Thymus (tissue), 11 donors: Measurements from ENCODE around the gene HDAC4. TPM values are rescaled to one million over a fixed set of nuclear protein-coding genes. Genes with fewer than 3 reads are reported as not detected.

Experiments used
- DNase-seq, 9 donors: peaks; one replicate each; pipeline ENCODE4 v3.0.0-alpha.2; 2013; ENCODE audit warnings: low spot score in 9 of 9, low read depth in 6 of 9, missing footprints in 1 of 9
- H3K27ac ChIP-seq, 2 donors: one replicate each; pipeline ENCODE4 v1.5.1; 2013; ENCODE audit warnings: control low read depth in 1 of 2, low read depth in 1 of 2, low read length in 1 of 2, mild to moderate bottlenecking in 1 of 2, moderate library complexity in 1 of 2
- H3K27me3 ChIP-seq, 2 donors: one replicate each; pipeline ENCODE4 v1.5.1; 2013; ENCODE audit warnings: low read length in 1 of 2; ENCODE audit not compliant: control insufficient read depth in 2 of 2, insufficient read depth in 1 of 2
- H3K36me3 ChIP-seq, 2 donors: one replicate each; pipeline ENCODE4 v1.5.1; 2013; ENCODE audit warnings: low read length in 1 of 2, mild to moderate bottlenecking in 1 of 2, moderate library complexity in 1 of 2; ENCODE audit not compliant: control insufficient read depth in 2 of 2, insufficient read depth in 2 of 2
- H3K4me1 ChIP-seq, 2 donors: one replicate each; pipeline ENCODE4 v1.5.1; 2013; ENCODE audit warnings: low read length in 2 of 2; ENCODE audit not compliant: control insufficient read depth in 2 of 2, insufficient read depth in 2 of 2
- H3K4me3 ChIP-seq, 2 donors: one replicate each; pipeline ENCODE4 v1.5.1; 2013; ENCODE audit warnings: low read length in 2 of 2, control low read depth in 1 of 2, mild to moderate bottlenecking in 1 of 2
- H3K9me3 ChIP-seq, 2 donors: one replicate each; pipeline ENCODE4 v1.5.1; 2013; ENCODE audit warnings: low read length in 1 of 2, mild to moderate bottlenecking in 1 of 2; ENCODE audit not compliant: control insufficient read depth in 2 of 2, insufficient read depth in 1 of 2
- WGBS: extraction: QIAGEN DNeasy Blood & Tissue Kit; methylation state at CpG from one replicate; pipeline ENCODE4 v1.1.7; 2013; 5-methylcytosine and 5-hydroxymethylcytosine counted together
- polyA plus RNA-seq: library from polyadenylated mRNA; stranded (reverse); fragments of 200-250 nt; gene quantifications from one replicate; pipeline ENCODE4 v1.2.3, GENCODE V29; 2013
- total RNA-seq: library from RNA; stranded (reverse); fragments of 120-200 nt; gene quantifications from one replicate; pipeline ENCODE4 v1.2.4, GENCODE V29; 2013
- donor health status: healthy.

The HDAC4 gene
- total and polyA plus RNA-seq, 2 donors, result 7.8 to 17.9 TPM

DNA sequence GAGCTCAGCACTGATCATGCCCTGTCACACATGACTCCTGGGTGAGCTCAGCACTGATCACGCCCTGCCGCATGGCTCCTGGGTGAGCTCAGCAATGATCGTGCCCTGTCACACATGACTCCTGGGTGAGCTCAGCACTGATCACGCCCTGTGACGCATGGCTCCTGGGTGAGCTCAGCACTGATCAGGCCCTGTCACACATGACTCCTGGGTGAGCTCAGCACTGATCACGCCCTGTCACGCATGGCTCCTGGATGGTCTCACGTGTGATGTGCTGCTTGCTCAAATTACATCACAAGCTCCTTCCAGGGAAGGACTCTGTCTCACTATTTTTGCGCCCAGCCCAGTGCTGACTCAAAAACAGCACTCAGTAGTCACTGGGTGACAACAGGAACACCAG is 258.0 kb downstream of the HDAC4 start:
- Histone ChIP-seq H3K4me1 (peaks cover 0 to 12% of the 10 kb centered on the region in 2 donors), H3K27me3 (no peaks in the 10 kb centered on the region), H3K4me3 (no peak overlapping the region), H3K36me3 (peaks cover 74 to 94% of the 10 kb centered on the region in 2 donors), H3K27ac (no peak overlapping the region), H3K9me3 (peaks cover 0 to 4% of the 10 kb centered on the region in 2 donors)
- WGBS, result 96% methylated on average over 9 of the region's 9 CpGs
- DNase-seq, result no peak

DNA sequence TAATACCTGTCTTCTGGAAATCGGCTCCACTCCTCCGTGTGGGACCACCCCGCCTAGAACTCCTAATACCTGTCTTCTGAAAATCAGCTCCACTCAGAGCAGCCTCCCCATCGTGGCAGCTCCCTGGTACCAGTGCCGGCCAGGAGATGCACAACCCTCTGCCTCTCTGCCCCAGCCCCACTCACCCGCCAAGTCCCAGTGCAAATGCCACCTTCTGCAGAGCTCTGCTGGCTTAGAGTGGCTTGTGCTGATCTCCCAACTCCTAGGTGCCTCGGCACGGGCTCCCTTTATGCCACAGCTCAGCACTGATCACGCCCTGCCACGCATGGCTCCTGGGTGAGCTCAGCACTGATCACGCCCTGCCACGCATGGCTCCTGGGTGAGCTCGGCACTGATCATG is 258.5 kb downstream of the HDAC4 start:
- Histone ChIP-seq H3K9me3 (peaks cover 0 to 4% of the 10 kb centered on the region in 2 donors), H3K27ac (no peak overlapping the region), H3K27me3 (no peaks in the 10 kb centered on the region), H3K4me1 (peaks cover 0 to 12% of the 10 kb centered on the region in 2 donors), H3K4me3 (no peak overlapping the region), H3K36me3 (peaks cover 74 to 94% of the 10 kb centered on the region in 2 donors)
- 98% methylated on average over 13 of the region's 13 CpGs for WGBS
- no peak for DNase-seq

DNA sequence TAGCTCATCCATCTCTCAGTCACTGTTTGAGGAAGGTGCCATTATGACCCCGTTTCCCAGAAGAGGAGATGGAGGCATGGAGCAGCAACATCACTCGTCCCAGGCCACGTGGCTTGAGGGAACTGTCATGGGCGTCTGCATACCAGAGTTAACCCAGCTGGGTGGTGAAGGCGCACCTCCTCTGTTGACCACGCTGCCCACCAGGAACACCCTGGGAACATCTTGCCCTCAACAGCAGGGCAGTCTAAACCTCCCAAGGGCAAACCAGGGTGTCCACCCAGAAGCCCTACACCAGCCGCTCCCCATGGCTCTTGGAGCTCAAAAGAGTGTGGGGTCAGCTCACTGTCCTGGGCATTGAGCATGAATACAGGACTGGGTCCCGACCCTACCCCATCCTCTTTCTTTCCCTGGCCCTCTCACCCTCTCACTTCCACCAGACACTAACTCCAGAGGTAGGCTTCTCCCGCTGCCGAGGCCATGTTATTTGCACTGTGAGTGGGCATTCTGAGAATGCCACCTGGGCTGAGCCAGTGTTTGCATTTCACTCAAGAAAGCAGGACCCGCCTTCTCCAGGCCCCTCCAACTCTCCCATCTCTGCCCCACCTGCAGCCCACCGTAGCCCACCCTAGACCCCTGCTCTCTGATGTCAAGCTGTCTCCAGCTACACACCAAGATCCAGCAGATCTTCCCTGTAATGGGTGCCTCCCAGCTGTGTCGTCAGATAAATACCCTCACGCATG is 259.6 kb downstream of the HDAC4 start:
- Histone ChIP-seq H3K4me1 (peaks cover 0 to 12% of the 10 kb centered on the region in 2 donors), H3K9me3 (peaks cover 0 to 4% of the 10 kb centered on the region in 2 donors), H3K4me3 (no peak overlapping the region), H3K27me3 (no peaks in the 10 kb centered on the region), H3K27ac (no peak overlapping the region), H3K36me3 (peaks cover 75 to 98% of the 10 kb centered on the region in 2 donors)
- 96% methylated on average over 14 of the region's 14 CpGs for WGBS
- DNase-seq, result no peak

DNA sequence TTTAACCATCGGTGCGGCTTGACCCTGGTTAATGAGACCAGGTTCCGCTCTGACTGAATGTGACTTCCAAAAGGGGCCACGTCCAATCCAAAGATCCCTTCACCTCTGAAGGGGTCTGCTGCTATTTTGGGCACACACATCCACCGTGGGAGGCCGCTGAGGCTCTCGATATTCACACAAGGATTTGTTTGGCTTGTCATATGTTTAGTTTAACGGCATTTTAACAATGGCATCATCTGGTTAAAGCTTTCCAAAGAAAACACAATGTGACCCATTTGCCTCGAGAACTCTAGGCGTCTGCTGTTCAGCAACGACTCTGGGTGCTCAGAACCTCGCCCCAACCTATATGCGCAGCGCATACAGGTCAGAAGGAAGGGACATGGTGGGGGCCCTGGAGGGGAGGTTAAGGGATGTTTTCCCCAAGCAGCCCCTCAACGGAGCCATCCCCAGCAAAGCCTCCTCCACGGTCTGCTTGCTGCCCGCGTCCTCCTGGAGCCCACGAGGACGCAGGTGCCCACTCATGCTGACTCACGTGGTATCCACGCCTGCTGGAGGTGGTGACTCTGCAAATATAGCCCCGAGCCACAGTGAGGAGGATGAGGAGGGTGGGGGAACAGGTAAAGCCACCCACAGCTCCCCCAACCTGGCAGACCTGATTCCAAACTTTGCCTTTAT is 260.3 kb downstream of the HDAC4 start:
- no peak for DNase-seq
- Histone ChIP-seq H3K27me3 (no peaks in the 10 kb centered on the region), H3K4me1 (peaks cover 0 to 12% of the 10 kb centered on the region in 2 donors), H3K9me3 (peaks cover 0 to 4% of the 10 kb centered on the region in 2 donors), H3K27ac (no peak overlapping the region), H3K36me3 (peaks cover 74 to 98% of the 10 kb centered on the region in 2 donors), H3K4me3 (no peak overlapping the region)
- 97% methylated on average over 23 of the region's 23 CpGs for WGBS

DNA sequence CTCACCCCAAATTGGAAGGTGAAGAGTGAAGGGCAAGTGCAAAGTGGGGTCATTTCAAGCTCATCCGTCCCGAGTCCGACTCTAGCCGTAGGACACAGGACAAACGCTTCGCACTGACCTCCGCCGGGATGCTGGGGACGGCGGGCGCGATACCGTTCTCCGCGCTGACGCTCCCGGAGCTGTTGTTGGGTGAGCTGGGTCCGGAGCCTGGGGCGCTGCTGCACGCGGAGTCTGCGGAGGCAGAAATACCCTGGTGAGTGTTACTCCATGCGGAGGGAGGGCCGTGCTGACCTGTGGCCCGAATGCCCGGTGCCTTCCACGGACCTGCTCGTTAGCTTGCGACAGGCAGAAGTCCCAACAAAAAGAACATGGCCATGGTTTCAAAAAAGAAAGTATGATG is 261.3 kb downstream of the HDAC4 start:
- peaks cover 71 to 98% of the 10 kb centered on the region in 2 donors for H3K36me3 ChIP-seq
- no peak overlapping the region for H3K27ac ChIP-seq
- no peaks in the 10 kb centered on the region for H3K27me3 ChIP-seq
- H3K4me1 ChIP-seq, result peaks cover 0 to 7% of the 10 kb centered on the region in 2 donors
- no peak overlapping the region for H3K4me3 ChIP-seq
- H3K9me3 ChIP-seq, result no peaks in the 10 kb centered on the region
- no peak for DNase-seq
- WGBS, result 98% methylated on average over 29 of the region's 29 CpGs

DNA sequence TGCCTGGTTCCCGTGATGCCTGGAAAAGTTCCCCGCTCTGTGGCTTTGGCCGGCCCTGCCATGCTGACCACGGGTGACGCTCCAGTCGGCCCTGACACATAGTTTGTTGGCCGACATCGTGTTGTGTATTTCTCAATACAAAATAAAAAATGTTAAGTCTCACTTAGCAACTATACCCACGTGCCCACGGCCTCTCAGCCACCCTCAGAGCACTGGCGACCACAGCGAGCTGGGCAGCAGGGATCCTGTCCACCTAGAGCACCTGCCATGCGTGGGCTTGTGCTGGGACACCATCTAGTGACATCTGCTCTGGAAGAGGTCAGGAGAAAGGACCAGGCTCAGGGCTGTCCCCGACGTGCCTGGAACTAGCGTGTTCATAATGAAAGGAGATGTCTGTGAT is 261.7 kb downstream of the HDAC4 start:
- no peak overlapping the region for H3K27ac ChIP-seq
- DNase-seq, result no peak
- WGBS, result over 99% methylated on average over 16 of the region's 16 CpGs

DNA sequence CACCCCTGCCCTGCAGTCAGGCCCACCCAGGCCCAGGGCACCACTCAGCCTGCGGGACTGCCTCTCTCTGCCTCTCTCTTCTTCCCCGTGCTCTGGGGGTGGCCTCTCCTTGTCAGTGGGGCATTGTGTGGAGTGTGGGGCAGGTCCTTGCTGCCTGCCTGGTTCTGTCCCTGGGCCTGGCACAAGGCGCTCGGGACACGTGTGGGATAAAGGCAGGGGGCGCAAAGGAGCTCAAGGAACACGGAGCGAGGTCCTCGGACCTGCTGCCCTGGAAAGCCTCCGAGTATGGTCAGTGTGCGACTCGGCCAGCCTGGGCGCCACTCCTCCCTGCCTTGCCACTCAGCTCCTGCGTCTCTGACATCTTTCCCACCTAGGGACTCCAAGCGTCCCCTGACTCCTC is 262.2 kb downstream of the HDAC4 start:
- Histone ChIP-seq H3K9me3 (no peaks in the 10 kb centered on the region), H3K36me3 (peaks cover 71 to 98% of the 10 kb centered on the region in 2 donors), H3K4me1 (peaks cover 0 to 2% of the 10 kb centered on the region in 2 donors), H3K27ac (no peak overlapping the region), H3K4me3 (no peak overlapping the region), H3K27me3 (no peaks in the 10 kb centered on the region)
- 97% methylated on average over 15 of the region's 15 CpGs for WGBS
- no peak for DNase-seq

More for the DNA sequence above, 261.7 kb downstream of the HDAC4 start:
- H3K4me3 ChIP-seq, result no peak overlapping the region
- H3K4me1 ChIP-seq, result peaks cover 0 to 7% of the 10 kb centered on the region in 2 donors
- H3K27me3 ChIP-seq, result no peaks in the 10 kb centered on the region
- no peaks in the 10 kb centered on the region for H3K9me3 ChIP-seq
- H3K36me3 ChIP-seq, result peaks cover 71 to 98% of the 10 kb centered on the region in 2 donors

DNA sequence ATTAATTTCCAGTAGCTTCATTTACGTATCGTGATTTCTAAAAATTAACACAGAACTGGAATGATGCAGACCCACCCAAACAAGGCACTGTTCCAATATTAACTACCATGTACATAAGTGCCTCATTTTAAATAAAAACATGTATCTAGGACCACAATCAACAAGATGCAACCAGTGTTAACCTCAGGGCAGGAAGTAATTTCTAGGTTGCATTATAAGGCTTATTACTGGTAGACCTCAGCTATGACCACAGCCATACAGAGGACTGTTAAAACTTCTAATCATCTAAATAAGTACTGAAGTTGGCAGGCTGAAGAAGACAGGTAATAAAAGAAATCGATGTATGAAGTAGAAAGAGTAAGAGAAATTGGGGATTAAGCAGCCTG is 262.9 kb downstream of the HDAC4 start:
- no peaks in the 10 kb centered on the region for H3K4me1 ChIP-seq
- H3K27ac ChIP-seq, result no peak overlapping the region
- H3K4me3 ChIP-seq, result no peak overlapping the region
- WGBS, result 99% methylated on average over 3 of the region's 3 CpGs
- no peaks in the 10 kb centered on the region for H3K27me3 ChIP-seq
- DNase-seq, result no peak
- no peaks in the 10 kb centered on the region for H3K9me3 ChIP-seq
- H3K36me3 ChIP-seq, result peaks cover 72 to 96% of the 10 kb centered on the region in 2 donors

DNA sequence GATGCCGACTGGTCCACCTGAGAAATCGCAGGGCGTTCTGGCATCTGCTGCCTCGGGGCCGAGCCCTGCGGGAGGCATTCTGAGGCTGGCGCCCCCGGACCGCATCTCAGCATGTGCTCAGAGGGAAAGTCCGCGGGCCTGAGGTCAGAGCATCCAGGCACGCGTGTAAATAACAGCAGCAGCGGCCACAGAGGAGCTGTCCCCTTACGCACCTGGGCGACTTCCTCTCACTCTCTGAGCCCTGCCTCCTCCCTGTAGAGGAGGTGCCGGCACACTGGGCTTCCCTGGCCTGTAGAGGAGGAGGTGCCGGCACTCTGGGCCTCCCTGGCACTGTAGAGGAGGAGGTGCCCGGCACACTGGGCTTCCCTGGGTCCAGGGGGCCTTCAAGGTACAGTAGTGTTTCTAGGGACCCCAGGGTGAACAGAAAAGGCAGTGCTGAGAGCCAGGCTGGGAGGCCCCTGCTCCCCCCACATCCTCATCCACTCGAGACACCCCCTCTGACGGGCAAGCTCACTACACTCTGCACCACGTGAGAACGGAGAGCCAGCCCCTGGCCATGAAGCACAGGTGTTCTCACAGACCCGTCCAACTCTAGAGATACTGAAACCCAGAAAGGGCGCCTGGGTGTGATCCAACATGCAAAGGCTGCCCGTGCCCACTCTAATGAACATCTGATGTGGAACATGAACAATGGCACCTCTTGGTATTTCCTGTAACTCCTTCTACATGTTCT is 263.5 kb downstream of the HDAC4 start:
- DNase-seq, result no peak
- no peaks in the 10 kb centered on the region for H3K9me3 ChIP-seq
- H3K27ac ChIP-seq, result no peak overlapping the region
- no peaks in the 10 kb centered on the region for H3K27me3 ChIP-seq
- H3K4me3 ChIP-seq, result no peak overlapping the region
- peaks cover 72 to 96% of the 10 kb centered on the region in 2 donors for H3K36me3 ChIP-seq
- WGBS, result 98% methylated on average over 26 of the region's 26 CpGs
- H3K4me1 ChIP-seq, result no peaks in the 10 kb centered on the region
